H1 (cell line): Measurements from ENCODE around the gene HOXB4. TPM values are rescaled to one million over a fixed set of nuclear protein-coding genes. Genes with fewer than 3 reads are reported as not detected.

Experiments used
- CHD1 ChIP-seq: IDR thresholded peaks from 2 replicates; pipeline ENCODE4 v1.6.1; 2012; ENCODE audit warnings: low read depth, low read length, improper control_type of control experiment
- GABPA ChIP-seq: IDR thresholded peaks from 2 replicates; pipeline ENCODE4 v1.6.1; 2011; ENCODE audit warnings: mild to moderate bottlenecking, low read length, moderate library complexity, borderline replicate concordance; ENCODE audit not compliant: insufficient read depth
- HDAC6 ChIP-seq: IDR thresholded peaks from one replicate; pipeline ENCODE4 v1.7.1; 2012; ENCODE audit warnings: low read depth, mild to moderate bottlenecking, inconsistent platforms, low read length, moderate library complexity
- SP2 ChIP-seq: IDR thresholded peaks from 2 replicates; pipeline ENCODE4 v1.6.1; 2012; ENCODE audit warnings: mild to moderate bottlenecking, low read length, inconsistent platforms
- ZNF274 ChIP-seq: IDR thresholded peaks from 2 replicates; pipeline ENCODE4 v1.7.0; 2012; ENCODE audit warnings: low read length, borderline replicate concordance; ENCODE audit errors: extremely low read depth
- polyA plus RNA-seq, 7 experiments: library from polyadenylated mRNA; depleted of rRNA in 3 of 7; stranded (reverse) in 5 of 7; unstranded in 2 of 7; fragments of >200 nt in 5 of 7; fragments of 200-250 nt in 2 of 7; gene quantifications; 1 replicate in 5 of 7; 2 replicates in 1 of 7; 4 replicates in 1 of 7; pipeline versions ENCODE4 v1.2.1 to v1.2.3, GENCODE V29; 2011 to 2013; ENCODE audit warnings: missing spikeins in 2 of 7, mixed read lengths in 2 of 7
- total RNA-seq: library from RNA; stranded (reverse); fragmentation: NEBNext Ultra II Directional; extraction: Animal tissue kit (Norgen Biotek cat#: 25700); gene quantifications from 2 replicates; pipeline ENCODE4 v1.2.1, GENCODE V29; 2021
- TF ChIP-seq, protein P1 (sequence below), 3 experiments: IDR thresholded peaks; 1 replicate in 2 of 3; 2 replicates in 1 of 3; pipeline versions ENCODE4 v1.5.1 to v1.6.1; 2011; ENCODE audit warnings: low read length in 3 of 3, mild to moderate bottlenecking in 3 of 3, inconsistent platforms in 2 of 3, low read depth in 1 of 3, moderate library complexity in 1 of 3; ENCODE audit not compliant: insufficient read depth in 1 of 3; ENCODE audit errors: control extremely low read depth in 1 of 3
- TF ChIP-seq, protein P2 (sequence below): fragments of 300-600 bp; sonication (generic); IDR thresholded peaks from 2 replicates; pipeline ENCODE4 v1.7.1; 2012; ENCODE audit warnings: low read length, moderate library complexity, mild to moderate bottlenecking, inconsistent platforms; ENCODE audit not compliant: insufficient replicate concordance

The HOXB4 gene
- total and polyA plus RNA-seq, 2 of the 8 experiments (the other 6 are each of a cell fraction or from before 2014, with no cell fraction given), result not detected

DNA sequence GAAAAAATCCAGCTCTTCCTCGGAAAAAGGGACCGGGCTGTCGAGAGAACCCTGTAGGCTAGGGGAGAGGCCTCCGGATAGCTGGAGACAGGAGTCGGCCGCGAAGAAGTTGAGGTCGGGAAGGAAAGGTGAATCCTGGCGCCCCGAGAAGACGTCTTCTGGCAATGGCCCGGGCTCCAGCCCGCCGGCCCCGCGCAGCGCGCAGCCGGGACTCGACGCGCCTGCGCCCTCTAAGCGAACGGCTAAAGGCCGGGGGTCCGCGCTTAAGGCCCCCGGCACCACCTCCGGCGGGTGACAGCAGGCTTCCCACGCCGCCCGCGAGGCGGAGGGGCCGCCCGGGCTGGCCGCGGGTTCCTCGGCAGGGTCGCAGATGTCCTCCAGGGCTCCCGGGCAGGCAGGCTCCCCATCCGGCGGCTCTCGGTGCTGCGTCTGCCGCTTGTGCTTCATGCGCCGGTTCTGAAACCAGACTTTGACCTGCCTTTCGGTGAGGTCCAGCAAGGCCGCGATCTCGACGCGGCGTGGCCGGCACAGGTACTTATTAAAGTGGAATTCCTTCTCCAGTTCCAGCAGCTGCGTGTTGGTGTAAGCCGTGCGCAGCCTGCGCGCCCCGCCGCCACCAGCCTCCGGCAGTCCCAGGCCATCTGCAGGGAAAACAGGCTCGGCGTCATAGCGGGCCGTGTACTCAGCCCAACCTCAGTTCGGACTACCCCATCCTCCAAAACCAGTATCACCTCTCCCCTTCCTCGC is 34.9 kb downstream of the HOXB4 start (continued):
- TF ChIP-seq, protein P1, sequence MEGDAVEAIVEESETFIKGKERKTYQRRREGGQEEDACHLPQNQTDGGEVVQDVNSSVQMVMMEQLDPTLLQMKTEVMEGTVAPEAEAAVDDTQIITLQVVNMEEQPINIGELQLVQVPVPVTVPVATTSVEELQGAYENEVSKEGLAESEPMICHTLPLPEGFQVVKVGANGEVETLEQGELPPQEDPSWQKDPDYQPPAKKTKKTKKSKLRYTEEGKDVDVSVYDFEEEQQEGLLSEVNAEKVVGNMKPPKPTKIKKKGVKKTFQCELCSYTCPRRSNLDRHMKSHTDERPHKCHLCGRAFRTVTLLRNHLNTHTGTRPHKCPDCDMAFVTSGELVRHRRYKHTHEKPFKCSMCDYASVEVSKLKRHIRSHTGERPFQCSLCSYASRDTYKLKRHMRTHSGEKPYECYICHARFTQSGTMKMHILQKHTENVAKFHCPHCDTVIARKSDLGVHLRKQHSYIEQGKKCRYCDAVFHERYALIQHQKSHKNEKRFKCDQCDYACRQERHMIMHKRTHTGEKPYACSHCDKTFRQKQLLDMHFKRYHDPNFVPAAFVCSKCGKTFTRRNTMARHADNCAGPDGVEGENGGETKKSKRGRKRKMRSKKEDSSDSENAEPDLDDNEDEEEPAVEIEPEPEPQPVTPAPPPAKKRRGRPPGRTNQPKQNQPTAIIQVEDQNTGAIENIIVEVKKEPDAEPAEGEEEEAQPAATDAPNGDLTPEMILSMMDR (IDR thresholded peaks at IDR 0.05; ENCODE audit: control extremely low read depth in 1 of 3, insufficient read depth in 1 of 3, low read depth in 1 of 3, low read length in 3 of 3), result peak in 1 of 3 experiments; percentile 16; a peak in 1 of 4 replicates
- TF ChIP-seq ZNF274 (no peak), CHD1 (no peak), SP2 (no peak), GABPA (0 out of 2 replicates have a peak, but pooled peaks have one; percentile 28), HDAC6 (no peak)
- TF ChIP-seq, protein P2, sequence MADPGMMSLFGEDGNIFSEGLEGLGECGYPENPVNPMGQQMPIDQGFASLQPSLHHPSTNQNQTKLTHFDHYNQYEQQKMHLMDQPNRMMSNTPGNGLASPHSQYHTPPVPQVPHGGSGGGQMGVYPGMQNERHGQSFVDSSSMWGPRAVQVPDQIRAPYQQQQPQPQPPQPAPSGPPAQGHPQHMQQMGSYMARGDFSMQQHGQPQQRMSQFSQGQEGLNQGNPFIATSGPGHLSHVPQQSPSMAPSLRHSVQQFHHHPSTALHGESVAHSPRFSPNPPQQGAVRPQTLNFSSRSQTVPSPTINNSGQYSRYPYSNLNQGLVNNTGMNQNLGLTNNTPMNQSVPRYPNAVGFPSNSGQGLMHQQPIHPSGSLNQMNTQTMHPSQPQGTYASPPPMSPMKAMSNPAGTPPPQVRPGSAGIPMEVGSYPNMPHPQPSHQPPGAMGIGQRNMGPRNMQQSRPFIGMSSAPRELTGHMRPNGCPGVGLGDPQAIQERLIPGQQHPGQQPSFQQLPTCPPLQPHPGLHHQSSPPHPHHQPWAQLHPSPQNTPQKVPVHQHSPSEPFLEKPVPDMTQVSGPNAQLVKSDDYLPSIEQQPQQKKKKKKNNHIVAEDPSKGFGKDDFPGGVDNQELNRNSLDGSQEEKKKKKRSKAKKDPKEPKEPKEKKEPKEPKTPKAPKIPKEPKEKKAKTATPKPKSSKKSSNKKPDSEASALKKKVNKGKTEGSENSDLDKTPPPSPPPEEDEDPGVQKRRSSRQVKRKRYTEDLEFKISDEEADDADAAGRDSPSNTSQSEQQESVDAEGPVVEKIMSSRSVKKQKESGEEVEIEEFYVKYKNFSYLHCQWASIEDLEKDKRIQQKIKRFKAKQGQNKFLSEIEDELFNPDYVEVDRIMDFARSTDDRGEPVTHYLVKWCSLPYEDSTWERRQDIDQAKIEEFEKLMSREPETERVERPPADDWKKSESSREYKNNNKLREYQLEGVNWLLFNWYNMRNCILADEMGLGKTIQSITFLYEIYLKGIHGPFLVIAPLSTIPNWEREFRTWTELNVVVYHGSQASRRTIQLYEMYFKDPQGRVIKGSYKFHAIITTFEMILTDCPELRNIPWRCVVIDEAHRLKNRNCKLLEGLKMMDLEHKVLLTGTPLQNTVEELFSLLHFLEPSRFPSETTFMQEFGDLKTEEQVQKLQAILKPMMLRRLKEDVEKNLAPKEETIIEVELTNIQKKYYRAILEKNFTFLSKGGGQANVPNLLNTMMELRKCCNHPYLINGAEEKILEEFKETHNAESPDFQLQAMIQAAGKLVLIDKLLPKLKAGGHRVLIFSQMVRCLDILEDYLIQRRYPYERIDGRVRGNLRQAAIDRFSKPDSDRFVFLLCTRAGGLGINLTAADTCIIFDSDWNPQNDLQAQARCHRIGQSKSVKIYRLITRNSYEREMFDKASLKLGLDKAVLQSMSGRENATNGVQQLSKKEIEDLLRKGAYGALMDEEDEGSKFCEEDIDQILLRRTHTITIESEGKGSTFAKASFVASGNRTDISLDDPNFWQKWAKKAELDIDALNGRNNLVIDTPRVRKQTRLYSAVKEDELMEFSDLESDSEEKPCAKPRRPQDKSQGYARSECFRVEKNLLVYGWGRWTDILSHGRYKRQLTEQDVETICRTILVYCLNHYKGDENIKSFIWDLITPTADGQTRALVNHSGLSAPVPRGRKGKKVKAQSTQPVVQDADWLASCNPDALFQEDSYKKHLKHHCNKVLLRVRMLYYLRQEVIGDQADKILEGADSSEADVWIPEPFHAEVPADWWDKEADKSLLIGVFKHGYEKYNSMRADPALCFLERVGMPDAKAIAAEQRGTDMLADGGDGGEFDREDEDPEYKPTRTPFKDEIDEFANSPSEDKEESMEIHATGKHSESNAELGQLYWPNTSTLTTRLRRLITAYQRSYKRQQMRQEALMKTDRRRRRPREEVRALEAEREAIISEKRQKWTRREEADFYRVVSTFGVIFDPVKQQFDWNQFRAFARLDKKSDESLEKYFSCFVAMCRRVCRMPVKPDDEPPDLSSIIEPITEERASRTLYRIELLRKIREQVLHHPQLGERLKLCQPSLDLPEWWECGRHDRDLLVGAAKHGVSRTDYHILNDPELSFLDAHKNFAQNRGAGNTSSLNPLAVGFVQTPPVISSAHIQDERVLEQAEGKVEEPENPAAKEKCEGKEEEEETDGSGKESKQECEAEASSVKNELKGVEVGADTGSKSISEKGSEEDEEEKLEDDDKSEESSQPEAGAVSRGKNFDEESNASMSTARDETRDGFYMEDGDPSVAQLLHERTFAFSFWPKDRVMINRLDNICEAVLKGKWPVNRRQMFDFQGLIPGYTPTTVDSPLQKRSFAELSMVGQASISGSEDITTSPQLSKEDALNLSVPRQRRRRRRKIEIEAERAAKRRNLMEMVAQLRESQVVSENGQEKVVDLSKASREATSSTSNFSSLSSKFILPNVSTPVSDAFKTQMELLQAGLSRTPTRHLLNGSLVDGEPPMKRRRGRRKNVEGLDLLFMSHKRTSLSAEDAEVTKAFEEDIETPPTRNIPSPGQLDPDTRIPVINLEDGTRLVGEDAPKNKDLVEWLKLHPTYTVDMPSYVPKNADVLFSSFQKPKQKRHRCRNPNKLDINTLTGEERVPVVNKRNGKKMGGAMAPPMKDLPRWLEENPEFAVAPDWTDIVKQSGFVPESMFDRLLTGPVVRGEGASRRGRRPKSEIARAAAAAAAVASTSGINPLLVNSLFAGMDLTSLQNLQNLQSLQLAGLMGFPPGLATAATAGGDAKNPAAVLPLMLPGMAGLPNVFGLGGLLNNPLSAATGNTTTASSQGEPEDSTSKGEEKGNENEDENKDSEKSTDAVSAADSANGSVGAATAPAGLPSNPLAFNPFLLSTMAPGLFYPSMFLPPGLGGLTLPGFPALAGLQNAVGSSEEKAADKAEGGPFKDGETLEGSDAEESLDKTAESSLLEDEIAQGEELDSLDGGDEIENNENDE, result no peak
